Thyroid gland (tissue), 4 donors: ENCODE results near the gene PPM1L. TPM values are rescaled to one million over a fixed set of nuclear protein-coding genes. Genes with fewer than 3 reads are reported as not detected.

Experiments used
- DNase-seq, 2 donors: peaks; one replicate each; pipeline ENCODE4 v3.0.0-alpha.2; 2019
- H3K27ac ChIP-seq, 3 donors: fragments of 200-600 bp; sonication (generic); 1 replicate in 2 of 3; 2 replicates in 1 of 3; pipeline ENCODE4 v1.5.1; 2016 to 2019; ENCODE audit warnings: mild to moderate bottlenecking in 1 of 3, moderate library complexity in 1 of 3
- H3K27me3 ChIP-seq: fragments of 200-600 bp; sonication (generic); one replicate; pipeline ENCODE4 v1.5.1; 2019
- H3K36me3 ChIP-seq, 2 donors: fragments of 200-600 bp; sonication (generic); one replicate each; pipeline ENCODE4 v1.5.1; 2016 to 2019
- H3K4me1 ChIP-seq, 2 donors: fragments of 200-600 bp; sonication (generic); one replicate each; pipeline ENCODE4 v1.5.1; 2017 to 2019
- H3K4me3 ChIP-seq, 3 donors: fragments of 200-600 bp; sonication (generic); replicated peaks in 1 of 3; 1 replicate in 2 of 3; 2 replicates in 1 of 3; pipeline ENCODE4 v1.5.1; 2016; ENCODE audit warnings: mild to moderate bottlenecking in 1 of 3
- H3K9me3 ChIP-seq: fragments of 200-600 bp; sonication (generic); one replicate; pipeline ENCODE4 v1.5.1; 2017
- POLR2A ChIP-seq, 2 donors: fragments of 450-650 bp; IDR thresholded peaks; one replicate each; pipeline ENCODE4 v1.6.1; 2017; ENCODE audit warnings: antibody characterized with exemption in 2 of 2, mild to moderate bottlenecking in 2 of 2, moderate library complexity in 1 of 2
- WGBS, 2 donors: methylation state at CpG; one replicate each; pipeline ENCODE4 v1.1.5; 2017; 5-methylcytosine and 5-hydroxymethylcytosine counted together
- intact Hi-C: fragments of 100-400 bp; cut with DNase I; formaldehyde crosslinking; loops from one replicate; pipeline ENCODE4 v1.15.1; 2023
- total RNA-seq, 4 donors: library from RNA; depleted of rRNA; stranded (reverse); fragments of >200 nt; gene quantifications; one replicate each; pipeline ENCODE4 v1.2.3, GENCODE V29; 2016
- TF ChIP-seq, protein P1 (sequence below), 6 experiments: fragments of 200-600 bp in 3 of 6; fragments of 450-650 bp in 3 of 6; sonication (generic) in 3 of 6; IDR thresholded peaks; one replicate each; pipeline ENCODE4 v1.5.1; 2016 to 2019; ENCODE audit warnings: antibody characterized with exemption in 6 of 6, mild to moderate bottlenecking in 2 of 6, inconsistent platforms in 1 of 6, moderate library complexity in 1 of 6

PPM1L gene
- total RNA-seq, 4 donors from 2014 or later: 47.2 to 77.4 (median 50.4) TPM

- H3K27me3 ChIP-seq: no peaks in the 10 kb centered on the region
- H3K4me3 ChIP-seq: no peak overlapping the region
- H3K4me1 ChIP-seq: peaks cover 28 to 38% of the 10 kb centered on the region in 2 donors
- H3K27ac ChIP-seq: no peak overlapping the region
- no peaks in the 10 kb centered on the region for H3K9me3 ChIP-seq
- no peak for DNase-seq
- no peak for TF ChIP-seq POLR2A (IDR thresholded peaks at IDR 0.05)
- TF ChIP-seq, protein P1, sequence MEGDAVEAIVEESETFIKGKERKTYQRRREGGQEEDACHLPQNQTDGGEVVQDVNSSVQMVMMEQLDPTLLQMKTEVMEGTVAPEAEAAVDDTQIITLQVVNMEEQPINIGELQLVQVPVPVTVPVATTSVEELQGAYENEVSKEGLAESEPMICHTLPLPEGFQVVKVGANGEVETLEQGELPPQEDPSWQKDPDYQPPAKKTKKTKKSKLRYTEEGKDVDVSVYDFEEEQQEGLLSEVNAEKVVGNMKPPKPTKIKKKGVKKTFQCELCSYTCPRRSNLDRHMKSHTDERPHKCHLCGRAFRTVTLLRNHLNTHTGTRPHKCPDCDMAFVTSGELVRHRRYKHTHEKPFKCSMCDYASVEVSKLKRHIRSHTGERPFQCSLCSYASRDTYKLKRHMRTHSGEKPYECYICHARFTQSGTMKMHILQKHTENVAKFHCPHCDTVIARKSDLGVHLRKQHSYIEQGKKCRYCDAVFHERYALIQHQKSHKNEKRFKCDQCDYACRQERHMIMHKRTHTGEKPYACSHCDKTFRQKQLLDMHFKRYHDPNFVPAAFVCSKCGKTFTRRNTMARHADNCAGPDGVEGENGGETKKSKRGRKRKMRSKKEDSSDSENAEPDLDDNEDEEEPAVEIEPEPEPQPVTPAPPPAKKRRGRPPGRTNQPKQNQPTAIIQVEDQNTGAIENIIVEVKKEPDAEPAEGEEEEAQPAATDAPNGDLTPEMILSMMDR (IDR thresholded peaks at IDR 0.05): no peak
- no peaks in the 10 kb centered on the region for H3K36me3 ChIP-seq
- 84 to 91% methylated on average over 1 of the region's 1 CpG for WGBS, 2 donors
- intact Hi-C loops: no loop called here
These were observed 316.2 kb downstream of the PPM1L start for GRCh38 chr3:161072211-161072621.

- Histone ChIP-seq H3K36me3 (no peaks in the 10 kb centered on the region), H3K27ac (no peak overlapping the region), H3K4me3 (no peak overlapping the region), H3K9me3 (no peaks in the 10 kb centered on the region), H3K27me3 (no peaks in the 10 kb centered on the region), H3K4me1 (peaks cover 28 to 36% of the 10 kb centered on the region in 2 donors)
- TF ChIP-seq, protein P1 (IDR thresholded peaks at IDR 0.05): no peak
- TF ChIP-seq POLR2A (IDR thresholded peaks at IDR 0.05): no peak
- DNase-seq: no peak
- intact Hi-C loops: no loop called here
These were observed 316.7 kb downstream of the PPM1L start for GRCh38 chr3:161072751-161073150.

GRCh38 chr3:161073181-161073580, 317.1 kb downstream of the PPM1L start:
- Histone ChIP-seq H3K4me1 (peaks cover 28 to 36% of the 10 kb centered on the region in 2 donors), H3K9me3 (no peaks in the 10 kb centered on the region), H3K4me3 (no peak overlapping the region), H3K36me3 (no peaks in the 10 kb centered on the region), H3K27me3 (no peaks in the 10 kb centered on the region), H3K27ac (no peak overlapping the region)
- WGBS, 2 donors: 93% methylated on average over 1 of the region's 1 CpG
- DNase-seq: no peak
- intact Hi-C loops: no loop called here
- TF ChIP-seq POLR2A (IDR thresholded peaks at IDR 0.05): no peak
- TF ChIP-seq, protein P1 (IDR thresholded peaks at IDR 0.05): no peak

- intact Hi-C loops: no loop called here
- H3K4me1 ChIP-seq: peaks cover 0 to 8% of the 10 kb centered on the region in 2 donors
- H3K4me3 ChIP-seq: no peak overlapping the region
- no peak overlapping the region for H3K27ac ChIP-seq
- H3K9me3 ChIP-seq: no peaks in the 10 kb centered on the region
- no peaks in the 10 kb centered on the region for H3K27me3 ChIP-seq
- no peak for DNase-seq
- TF ChIP-seq POLR2A (IDR thresholded peaks at IDR 0.05): no peak
- TF ChIP-seq, protein P1 (IDR thresholded peaks at IDR 0.05): no peak
- WGBS, 2 donors: 54 to 60% methylated on average over 4 of the region's 4 CpGs
- H3K36me3 ChIP-seq: peaks cover 0 to 9% of the 10 kb centered on the region in 2 donors
These were observed 325.6 kb downstream of the PPM1L start for GRCh38 chr3:161081633-161082032.

DNA sequence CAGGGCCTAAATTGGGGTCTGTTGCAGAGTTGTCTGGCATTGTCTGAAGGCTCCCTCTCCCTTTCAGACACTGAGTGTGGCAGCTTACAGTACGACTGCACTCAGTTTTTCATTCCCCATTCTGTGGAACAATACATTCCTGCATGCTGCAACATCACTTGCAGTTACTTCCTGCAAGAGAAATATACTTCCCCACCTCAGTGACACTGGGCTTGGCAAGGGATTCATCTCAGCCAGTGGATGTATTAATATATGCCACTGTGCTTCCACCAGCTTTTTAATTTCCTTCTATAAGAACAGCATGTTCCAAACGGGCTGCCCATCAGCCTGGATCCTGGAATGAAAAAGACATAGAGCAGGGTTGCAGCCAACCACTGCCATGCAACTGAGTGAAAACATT, 326.0 kb downstream of the PPM1L start:
- no peaks in the 10 kb centered on the region for H3K9me3 ChIP-seq
- DNase-seq: no peak
- peaks cover 0 to 8% of the 10 kb centered on the region in 2 donors for H3K4me1 ChIP-seq
- no peak overlapping the region for H3K4me3 ChIP-seq
- TF ChIP-seq, protein P1 (IDR thresholded peaks at IDR 0.05): no peak
- WGBS, 2 donors: 71 to 79% methylated on average over 2 of the region's 2 CpGs
- intact Hi-C loops: no loop called here
- peaks cover 0 to 9% of the 10 kb centered on the region in 2 donors for H3K36me3 ChIP-seq
- H3K27ac ChIP-seq: no peak overlapping the region
- no peaks in the 10 kb centered on the region for H3K27me3 ChIP-seq
